ENCODE measurements around the gene TRAPPC11. TPM values are rescaled to one million over a fixed set of nuclear protein-coding genes. Genes with fewer than 3 reads are reported as not detected.

The TRAPPC11 gene
- total and polyA plus RNA-seq, 2 of the 4 experiments (the other 2 are of a cell fraction), result 25.3 to 56.8 TPM

DNA sequence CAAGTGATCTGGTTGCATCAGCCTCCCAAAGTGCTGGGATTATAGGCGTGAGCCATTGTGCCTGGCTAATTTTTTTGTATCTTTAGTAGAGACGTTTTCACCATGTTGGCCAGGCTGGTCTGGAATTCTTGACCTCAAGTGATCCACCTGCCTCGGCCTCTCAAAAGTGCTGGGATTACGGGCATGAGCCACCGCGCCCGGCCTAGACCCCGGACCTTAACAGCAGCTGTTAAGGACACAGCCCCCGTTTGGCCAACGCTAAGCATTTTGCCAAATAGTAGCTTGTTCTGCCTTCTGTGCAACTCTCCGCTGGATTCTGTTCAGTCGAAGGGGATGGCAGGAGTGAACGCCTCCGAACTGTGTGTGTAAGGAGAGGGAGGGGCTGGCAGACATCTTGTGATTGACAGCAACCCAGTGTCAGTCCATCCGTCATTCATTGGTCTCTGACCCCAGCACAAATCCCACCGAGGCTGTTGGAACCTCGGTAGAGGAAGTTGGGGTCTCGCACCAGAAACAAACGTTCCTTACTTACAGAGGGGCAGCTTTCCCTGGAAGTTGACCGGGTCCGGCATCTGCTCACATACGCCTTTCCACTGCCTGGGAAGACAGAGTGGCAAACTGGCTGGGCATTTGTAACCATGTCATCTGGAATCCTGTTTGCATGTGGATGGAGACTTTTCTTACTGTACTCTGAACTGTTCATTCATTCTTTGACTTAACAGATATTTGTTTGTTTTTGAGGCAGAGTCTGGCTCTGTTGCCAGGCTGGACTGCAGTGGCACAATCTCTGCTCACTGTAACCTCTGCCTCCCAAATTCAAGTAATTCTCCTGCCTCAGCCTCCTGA is 69.4 kb downstream of the TRAPPC11 start (continued):
- no peak for TF ChIP-seq CHD1 (IDR thresholded peaks at IDR 0.05; ENCODE audit: low read depth, low read length)

DNA sequence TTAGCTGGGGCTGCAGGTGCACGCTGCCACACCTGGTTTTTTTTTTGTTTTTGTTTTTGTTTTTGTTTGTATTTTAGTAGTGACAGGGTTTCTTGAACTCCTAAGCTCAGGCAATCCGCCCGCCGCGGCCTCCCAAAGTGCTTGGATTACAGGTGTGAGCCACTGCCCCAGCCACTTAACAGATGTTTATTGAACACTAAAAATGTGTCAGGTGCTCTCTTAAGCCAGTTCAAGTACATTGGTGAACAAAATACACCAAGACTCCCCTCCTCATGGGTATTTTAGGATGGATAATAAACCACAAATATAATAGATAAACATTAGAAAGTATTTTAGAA is 69.9 kb downstream of the TRAPPC11 start:
- Histone ChIP-seq H3K27me3 (ENCODE audit: control insufficient read depth, insufficient read depth, low read length) (peaks cover 11% of the 10 kb centered on the region; the same call in 1 of the 2 replicates), H2AK5ac (ENCODE audit: low read depth, low read length) (no peak overlapping the region), H3K27ac (ENCODE audit: insufficient read depth, low read length) (no peak overlapping the region), H4K91ac (ENCODE audit: insufficient read depth, low read depth, low read length) (no peak overlapping the region), H3K18ac (ENCODE audit: low read depth, low read length) (no peak overlapping the region), H3K4me2 (ENCODE audit: low read depth, low read length) (no peak overlapping the region), H3K9ac (ENCODE audit: low read depth, low read length) (no peak overlapping the region), H3K14ac (replicated peaks; ENCODE audit: low read depth, low read length) (no peak overlapping the region), H2BK120ac (ENCODE audit: low read depth, low read length) (no peak overlapping the region), H3K9me3 (ENCODE audit: control insufficient read depth, insufficient read depth, low read length) (no peaks in the 10 kb centered on the region; the same call in 1 of the 2 replicates), H3K4ac (ENCODE audit: low read depth, low read length) (no peak overlapping the region), H3K79me1 (ENCODE audit: low read depth in 1 of 2, low read length in 2 of 2) (no peaks in the 10 kb centered on the region), H2AK9ac (replicated peaks; ENCODE audit: low read depth, low read length, poor library complexity) (no peak overlapping the region), H3K9me1 (ENCODE audit: insufficient read depth, low read length) (no peaks in the 10 kb centered on the region), H3K56ac (ENCODE audit: extremely low read depth, insufficient read depth, low read length) (no peak overlapping the region), H2AFZ (replicated peaks; ENCODE audit: low read length, poor library complexity) (no peak overlapping the region), H3K36me3 (ENCODE audit: control insufficient read depth, insufficient read depth, low read length) (no peaks in the 10 kb centered on the region), H3K4me3 (ENCODE audit: insufficient read depth, low read depth, low read length) (no peak overlapping the region), H3K23ac (ENCODE audit: low read depth, low read length) (no peak overlapping the region), H2BK5ac (ENCODE audit: low read depth, low read length, poor library complexity, severe bottlenecking) (no peak overlapping the region), H4K5ac (ENCODE audit: low read depth, low read length) (no peak overlapping the region), H2BK15ac (ENCODE audit: low read depth, low read length) (no peak overlapping the region), H3K4me1 (ENCODE audit: control insufficient read depth, insufficient read depth, low read length) (no peaks in the 10 kb centered on the region), H4K8ac (ENCODE audit: low read depth in 2 of 2, low read length in 2 of 2) (no peak overlapping the region), H2BK20ac (ENCODE audit: low read depth, low read length) (no peak overlapping the region), H4K20me1 (ENCODE audit: insufficient read depth, low read length) (no peaks in the 10 kb centered on the region)
- CTCF ChIA-PET, result no interaction called here
- POLR2A ChIA-PET (ENCODE audit: unreplicated experiment), result no interaction called here
- in situ Hi-C loops (cut with MboI; ENCODE audit: low sequenced_read_pairs) (no loop called here), dilution Hi-C loops (cut with HindIII; ENCODE audit: low sequenced_read_pairs, unreplicated experiment) (no loop called here), intact Hi-C loops (cut with micrococcal nuclease) (no loop called here)
- WGBS, 2 experiments (ENCODE audit: extremely low coverage in 2 of 2, insufficient read length in 1 of 2), result no CpG with 5 or more reads among the region's 5 CpGs
- ATAC-seq (ENCODE audit: low read depth) (no peak), DNase-seq (no peak)
- BruUV-seq (replicated peaks), result no TSS peak
- TF ChIP-seq ELK1 (IDR thresholded peaks at IDR 0.05; ENCODE audit: borderline replicate concordance, low read depth, low read length) (no peak), RCOR1 (IDR thresholded peaks at IDR 0.05; ENCODE audit: insufficient replicate concordance, low read length) (no peak), USF2 (IDR thresholded peaks at IDR 0.05; ENCODE audit: low read depth, low read length) (no peak), FOS (IDR thresholded peaks at IDR 0.05; ENCODE audit: low read depth, low read length) (no peak), BHLHE40 (IDR thresholded peaks at IDR 0.05; ENCODE audit: low read depth, low read length) (no peak), NFE2L2 (IDR thresholded peaks at IDR 0.05; ENCODE audit: low read depth, low read length) (no peak), MAFK (IDR thresholded peaks at IDR 0.05; ENCODE audit: low read depth, low read length) (no peak), POLR2A (IDR thresholded peaks at IDR 0.05; ENCODE audit: low read depth, low read length) (no peak), RFX5 (IDR thresholded peaks at IDR 0.05; ENCODE audit: low read depth, low read length) (no peak), SMC3 (IDR thresholded peaks at IDR 0.05; ENCODE audit: low read depth, low read length) (no peak), CEBPB (IDR thresholded peaks at IDR 0.05; ENCODE audit: low read depth, low read length) (no peak), RAD21 (IDR thresholded peaks at IDR 0.05; ENCODE audit: low read length) (no peak), CHD1 (IDR thresholded peaks at IDR 0.05; ENCODE audit: low read depth, low read length) (no peak), CTCF (conservative IDR thresholded peaks at IDR 0.05; ENCODE audit: low read depth, low read length) (no peak)
